Left ventricle myocardium inferior (tissue), 1 donor: ENCODE measurements around the gene TRIM38. TPM values are rescaled to one million over a fixed set of nuclear protein-coding genes. Genes with fewer than 3 reads are reported as not detected.

Experiments
- DNase-seq: peaks from one replicate; pipeline ENCODE4 v3.0.0-alpha.2; 2020
- H3K27ac ChIP-seq: fragments of 200-600 bp; replicated peaks from 2 replicates; pipeline ENCODE4 v1.8.0; 2021
- H3K27me3 ChIP-seq: fragments of 200-600 bp; 2 replicates; pipeline ENCODE4 v1.8.0; 2021; ENCODE audit warnings: low read depth
- H3K36me3 ChIP-seq: fragments of 200-600 bp; 2 replicates; pipeline ENCODE4 v1.8.0; 2021
- H3K4me1 ChIP-seq: fragments of 200-600 bp; 2 replicates; pipeline ENCODE4 v1.8.0; 2021
- H3K4me3 ChIP-seq: fragments of 200-600 bp; 2 replicates; pipeline ENCODE4 v1.8.0; 2021; ENCODE audit warnings: mild to moderate bottlenecking, moderate library complexity
- H3K9me3 ChIP-seq: fragments of 200-600 bp; replicated peaks from 2 replicates; pipeline ENCODE4 v1.8.0; 2021
- intact Hi-C: fragments of 100-400 bp; cut with micrococcal nuclease; formaldehyde crosslinking; loops from one replicate; pipeline ENCODE4 v1.11.0; 2022
- total RNA-seq: library from RNA; stranded (reverse); fragmentation: NEBNext Ultra II Directional; extraction: Animal tissue kit (Norgen Biotek cat#: 25700); gene quantifications from one replicate; pipeline ENCODE4 v1.2.1, GENCODE V29; 2021
- TF ChIP-seq, protein P1 (sequence below): fragments of 200-600 bp; IDR thresholded peaks from 2 replicates; pipeline ENCODE4 v1.8.0; 2021; ENCODE audit warnings: antibody characterized with exemption, mild to moderate bottlenecking, borderline replicate concordance
- donor health status: DM: no; HTN: yes; CAD: no; lungs with severe emphysema.

The TRIM38 gene
- total RNA-seq, 1 donor from 2014 or later, result 2.2 TPM

DNA sequence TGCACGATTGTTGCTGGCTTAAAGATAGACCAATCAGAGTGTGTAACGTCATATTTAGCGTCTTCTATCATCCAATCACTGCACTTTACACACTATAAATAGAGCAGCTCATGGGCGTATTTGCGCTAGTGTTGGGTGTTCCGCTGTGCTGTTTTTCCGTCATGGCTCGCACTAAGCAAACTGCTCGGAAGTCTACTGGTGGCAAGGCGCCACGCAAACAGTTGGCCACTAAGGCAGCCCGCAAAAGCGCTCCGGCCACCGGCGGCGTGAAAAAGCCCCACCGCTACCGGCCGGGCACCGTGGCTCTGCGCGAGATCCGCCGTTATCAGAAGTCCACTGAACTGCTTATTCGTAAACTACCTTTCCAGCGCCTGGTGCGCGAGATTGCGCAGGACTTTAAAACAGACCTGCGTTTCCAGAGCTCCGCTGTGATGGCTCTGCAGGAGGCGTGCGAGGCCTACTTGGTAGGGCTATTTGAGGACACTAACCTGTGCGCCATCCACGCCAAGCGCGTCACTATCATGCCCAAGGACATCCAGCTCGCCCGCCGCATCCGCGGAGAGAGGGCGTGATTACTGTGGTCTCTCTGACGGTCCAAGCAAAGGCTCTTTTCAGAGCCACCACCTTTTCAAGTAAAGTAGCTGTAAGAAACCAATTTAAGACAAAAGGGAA is 57.9 kb downstream of the TRIM38 start:
- no peaks in the 10 kb centered on the region for H3K36me3 ChIP-seq
- peak overlapping the region; percentile 74 for H3K4me3 ChIP-seq
- peak; percentile 73 for DNase-seq
- no peaks in the 10 kb centered on the region for H3K9me3 ChIP-seq
- no peaks in the 10 kb centered on the region for H3K27me3 ChIP-seq
- TF ChIP-seq, protein P1, sequence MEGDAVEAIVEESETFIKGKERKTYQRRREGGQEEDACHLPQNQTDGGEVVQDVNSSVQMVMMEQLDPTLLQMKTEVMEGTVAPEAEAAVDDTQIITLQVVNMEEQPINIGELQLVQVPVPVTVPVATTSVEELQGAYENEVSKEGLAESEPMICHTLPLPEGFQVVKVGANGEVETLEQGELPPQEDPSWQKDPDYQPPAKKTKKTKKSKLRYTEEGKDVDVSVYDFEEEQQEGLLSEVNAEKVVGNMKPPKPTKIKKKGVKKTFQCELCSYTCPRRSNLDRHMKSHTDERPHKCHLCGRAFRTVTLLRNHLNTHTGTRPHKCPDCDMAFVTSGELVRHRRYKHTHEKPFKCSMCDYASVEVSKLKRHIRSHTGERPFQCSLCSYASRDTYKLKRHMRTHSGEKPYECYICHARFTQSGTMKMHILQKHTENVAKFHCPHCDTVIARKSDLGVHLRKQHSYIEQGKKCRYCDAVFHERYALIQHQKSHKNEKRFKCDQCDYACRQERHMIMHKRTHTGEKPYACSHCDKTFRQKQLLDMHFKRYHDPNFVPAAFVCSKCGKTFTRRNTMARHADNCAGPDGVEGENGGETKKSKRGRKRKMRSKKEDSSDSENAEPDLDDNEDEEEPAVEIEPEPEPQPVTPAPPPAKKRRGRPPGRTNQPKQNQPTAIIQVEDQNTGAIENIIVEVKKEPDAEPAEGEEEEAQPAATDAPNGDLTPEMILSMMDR, result no peak
- intact Hi-C loops, result no loop called here
- peaks cover 52% of the 10 kb centered on the region for H3K4me1 ChIP-seq
- peak overlapping the region; percentile 97 for H3K27ac ChIP-seq

DNA sequence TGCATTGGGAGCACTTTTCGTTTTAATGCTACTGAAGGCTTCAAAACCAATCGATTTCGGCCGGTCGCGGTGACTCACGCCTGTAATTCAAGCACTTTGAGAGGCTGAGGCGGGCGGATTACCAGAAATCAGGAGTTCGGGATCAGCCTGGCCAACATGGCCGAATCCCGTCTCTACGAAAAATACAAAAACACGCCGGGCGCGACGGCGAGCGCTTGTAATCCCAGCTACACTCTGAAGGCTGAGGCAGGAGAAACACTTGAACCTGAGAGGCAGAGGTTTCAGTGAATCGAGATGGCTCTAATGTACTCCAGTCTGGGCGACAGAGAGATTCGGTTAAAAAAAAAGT is 58.4 kb downstream of the TRIM38 start:
- H3K27me3 ChIP-seq, result no peaks in the 10 kb centered on the region
- no peaks in the 10 kb centered on the region for H3K36me3 ChIP-seq
- intact Hi-C loops, result no loop called here
- peak overlapping the region; percentile 97 for H3K27ac ChIP-seq
- peak; percentile 56 for DNase-seq
- H3K4me1 ChIP-seq, result peaks cover 54% of the 10 kb centered on the region
- H3K9me3 ChIP-seq, result no peaks in the 10 kb centered on the region
- TF ChIP-seq, protein P1, result no peak
- H3K4me3 ChIP-seq, result peak overlapping the region; percentile 74

DNA sequence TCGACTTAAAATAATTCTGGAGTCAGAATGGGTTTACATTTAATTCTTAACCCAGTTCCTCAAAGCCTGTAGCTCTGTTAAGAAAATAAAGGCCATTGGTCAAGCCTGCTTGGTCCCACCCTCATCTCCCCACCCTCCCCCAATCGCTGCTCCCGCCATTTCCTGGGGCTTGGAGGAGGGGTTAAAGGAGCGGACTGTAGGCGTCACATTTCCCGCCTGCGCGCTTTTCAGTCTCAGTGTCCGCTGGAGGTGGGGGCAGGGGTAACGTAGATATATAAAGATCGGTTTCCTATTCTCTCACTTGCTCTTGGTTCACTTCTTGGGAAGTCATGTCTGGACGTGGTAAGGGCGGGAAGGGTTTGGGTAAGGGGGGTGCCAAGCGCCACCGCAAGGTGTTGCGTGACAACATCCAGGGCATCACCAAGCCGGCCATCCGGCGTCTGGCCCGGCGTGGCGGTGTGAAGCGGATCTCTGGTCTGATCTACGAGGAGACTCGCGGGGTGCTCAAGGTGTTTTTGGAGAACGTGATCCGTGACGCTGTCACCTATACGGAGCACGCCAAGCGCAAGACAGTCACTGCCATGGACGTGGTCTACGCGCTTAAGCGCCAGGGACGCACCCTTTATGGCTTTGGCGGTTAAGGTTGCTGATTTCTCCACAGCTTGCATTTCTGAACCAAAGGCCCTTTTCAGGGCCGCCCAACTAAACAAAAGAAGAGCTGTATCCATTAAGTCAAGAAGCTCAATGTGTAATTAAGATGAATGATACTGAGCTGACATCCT is 58.9 kb downstream of the TRIM38 start:
- H3K9me3 ChIP-seq, result no peaks in the 10 kb centered on the region
- H3K4me1 ChIP-seq, result peaks cover 55% of the 10 kb centered on the region
- no peaks in the 10 kb centered on the region for H3K27me3 ChIP-seq
- H3K36me3 ChIP-seq, result no peaks in the 10 kb centered on the region
- peak overlapping the region; percentile 97 for H3K27ac ChIP-seq
- DNase-seq, result peak; percentile 92
- TF ChIP-seq, protein P1, result no peak
- intact Hi-C loops, result no loop called here
- H3K4me3 ChIP-seq, result peak overlapping the region; percentile 74

DNA sequence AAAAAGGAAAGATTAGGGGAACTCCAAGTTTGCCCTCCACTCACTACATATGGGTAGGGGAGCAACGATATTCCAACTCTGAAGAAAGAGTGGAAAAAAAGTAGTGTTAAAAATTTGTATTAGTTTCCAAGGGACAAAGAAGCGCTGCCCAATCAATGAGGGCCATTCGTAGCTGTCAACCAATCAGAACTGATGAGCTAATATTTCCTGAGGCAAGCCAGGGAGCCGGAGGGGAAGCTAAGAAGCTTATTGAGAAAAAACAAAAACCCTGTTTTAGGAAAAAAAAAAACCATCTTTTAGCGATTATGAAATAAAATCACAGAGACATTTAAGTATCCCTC is 59.5 kb downstream of the TRIM38 start:
- TF ChIP-seq, protein P1, result no peak
- no peaks in the 10 kb centered on the region for H3K9me3 ChIP-seq
- H3K4me3 ChIP-seq, result peak overlapping the region; percentile 74
- DNase-seq, result no peak
- intact Hi-C loops, result no loop called here
- H3K36me3 ChIP-seq, result no peaks in the 10 kb centered on the region
- no peaks in the 10 kb centered on the region for H3K27me3 ChIP-seq
- peak overlapping the region; percentile 97 for H3K27ac ChIP-seq
- peaks cover 53% of the 10 kb centered on the region for H3K4me1 ChIP-seq

DNA sequence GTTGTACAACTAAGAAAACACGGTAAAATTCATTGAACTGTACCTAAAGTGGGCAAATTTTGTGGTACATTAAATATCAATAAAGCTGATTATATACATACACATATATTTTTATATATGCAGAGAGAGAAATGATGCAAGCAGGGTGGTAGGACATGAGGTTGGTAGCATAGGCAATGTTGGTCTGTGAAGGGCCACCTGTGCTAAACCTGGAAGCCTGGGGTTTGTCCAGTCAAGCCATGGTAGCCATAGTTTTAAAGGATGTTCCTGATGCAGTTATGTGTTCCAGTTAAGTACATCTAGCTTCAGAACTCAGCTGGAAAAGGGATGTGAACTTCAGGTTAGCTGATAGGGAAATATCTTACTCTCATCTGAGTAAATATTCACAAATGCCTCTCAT is 60.1 kb downstream of the TRIM38 start:
- intact Hi-C loops, result no loop called here

More for the DNA sequence above, 60.1 kb downstream of the TRIM38 start:
- Histone ChIP-seq H3K4me3 (no peak overlapping the region), H3K9me3 (no peaks in the 10 kb centered on the region), H3K27me3 (no peaks in the 10 kb centered on the region), H3K36me3 (no peaks in the 10 kb centered on the region), H3K27ac (peak overlapping the region; percentile 97), H3K4me1 (peaks cover 50% of the 10 kb centered on the region)
- DNase-seq, result no peak
- TF ChIP-seq, protein P1, result no peak
